ENCODE results near the gene COPS6. TPM values are rescaled to one million over a fixed set of nuclear protein-coding genes. Genes with fewer than 3 reads are reported as not detected.

COPS6 gene
- 87.0 and 120 TPM in 2 replicates for total RNA-seq (ENCODE audit: low replicate concordance)
- long read RNA-seq, transcript COPS6-201 (10 exons, 1,432 nt): major isoform, 105 of 115 reads
- long read RNA-seq, partial matches to known transcripts: 5 of 115 reads
- long read RNA-seq, other reads (novel, unspliced or antisense): 3 of 115 reads

- peak within 1 kb of the TSS; percentile 95 for H3K4me3 Mint-ChIP-seq
- no peaks in the 10 kb centered on the region for H3K9me3 Mint-ChIP-seq
- DNase-seq (ENCODE audit: extremely low spot score, unreplicated experiment): peak; percentile 89
- H3K36me3 Mint-ChIP-seq: peaks cover 12% of the 10 kb centered on the region
- TF ChIP-seq CTCF (conservative IDR thresholded peaks at IDR 0.05): no peak
- H3K27me3 Mint-ChIP-seq: no peaks in the 10 kb centered on the region
- peak within 1 kb of the TSS; percentile 87 for H3K27ac Mint-ChIP-seq
- H3K4me1 Mint-ChIP-seq (ENCODE audit: unreplicated experiment): peaks cover 16% of the 10 kb centered on the region
These were observed at the start of gene COPS6 for GRCh38 chr7:100088621-100089457. TSS of gene COPS6 (plus strand) at chr7:100088969. CDS start at chr7:100088991, 22 bp downstream.

DNA sequence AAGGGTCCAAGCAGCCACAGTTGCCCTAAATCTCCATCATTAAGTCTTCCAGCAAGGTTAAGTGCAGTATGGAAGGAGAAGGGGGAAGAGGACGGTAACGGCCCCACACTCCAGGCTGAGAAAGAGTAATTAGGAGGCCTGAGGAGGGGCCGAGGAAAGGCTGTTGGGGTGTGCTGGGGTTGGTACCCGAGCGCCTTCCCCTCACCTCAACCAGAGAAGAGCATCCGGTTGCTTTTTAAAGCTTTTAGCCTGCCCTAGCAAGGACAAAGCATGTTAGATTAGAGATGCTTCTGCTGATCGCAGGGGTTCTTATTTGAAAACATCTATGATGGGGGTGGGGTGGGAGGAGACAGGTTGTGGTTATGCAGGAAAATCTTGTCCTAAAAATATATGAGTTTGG, 48.2 kb upstream of the COPS6 start:
- Mint-ChIP-seq H3K27ac (peak overlapping the region; percentile 57), H3K4me1 (ENCODE audit: unreplicated experiment) (peaks cover 4% of the 10 kb centered on the region), H3K9me3 (no peaks in the 10 kb centered on the region), H3K27me3 (no peaks in the 10 kb centered on the region), H3K36me3 (peaks cover 30% of the 10 kb centered on the region), H3K4me3 (no peak overlapping the region)
- DNase-seq (ENCODE audit: extremely low spot score, unreplicated experiment): no peak
- no peak for TF ChIP-seq CTCF (conservative IDR thresholded peaks at IDR 0.05)

DNA sequence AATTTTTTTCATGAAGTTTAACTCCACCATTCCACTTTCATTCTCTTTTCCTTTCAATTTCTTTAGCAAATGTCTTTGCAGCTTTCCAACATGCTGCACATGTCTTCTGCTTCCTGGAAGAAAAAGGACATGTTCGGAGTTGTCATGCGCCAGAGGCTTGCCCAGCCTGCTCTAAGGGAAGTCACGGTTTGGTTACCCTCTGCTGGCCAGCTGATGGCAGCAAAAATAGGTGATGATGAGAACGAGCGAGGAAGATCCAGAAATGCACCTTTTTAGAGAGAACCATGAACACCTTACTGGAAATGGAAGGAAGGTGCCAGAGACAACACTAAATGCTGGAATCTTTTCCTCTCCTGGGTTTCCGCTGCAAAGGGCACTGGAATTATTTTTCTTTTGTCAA, 44.1 kb upstream of the COPS6 start:
- peak overlapping the region; percentile 34 for H3K4me3 Mint-ChIP-seq
- peak overlapping the region; percentile 50 for H3K27ac Mint-ChIP-seq

GRCh38 chr7:100048680-100049079, 40.1 kb upstream of the COPS6 start:
- DNase-seq (ENCODE audit: extremely low spot score, unreplicated experiment): no peak
- H3K27ac Mint-ChIP-seq: peak overlapping the region; percentile 95
- no peak for TF ChIP-seq CTCF (conservative IDR thresholded peaks at IDR 0.05)
- peak overlapping the region; percentile 87 for H3K4me3 Mint-ChIP-seq
- peaks cover 9% of the 10 kb centered on the region for H3K4me1 Mint-ChIP-seq (ENCODE audit: unreplicated experiment)
- H3K36me3 Mint-ChIP-seq: peaks cover 6% of the 10 kb centered on the region
- H3K27me3 Mint-ChIP-seq: no peaks in the 10 kb centered on the region
- H3K9me3 Mint-ChIP-seq: no peaks in the 10 kb centered on the region

More for the DNA sequence above, 44.1 kb upstream of the COPS6 start:
- H3K27me3 Mint-ChIP-seq: no peaks in the 10 kb centered on the region
- H3K4me1 Mint-ChIP-seq (ENCODE audit: unreplicated experiment): peaks cover 4% of the 10 kb centered on the region
- no peak for DNase-seq (ENCODE audit: extremely low spot score, unreplicated experiment)
- no peak for TF ChIP-seq CTCF (conservative IDR thresholded peaks at IDR 0.05)
- H3K36me3 Mint-ChIP-seq: peaks cover 10% of the 10 kb centered on the region
- no peaks in the 10 kb centered on the region for H3K9me3 Mint-ChIP-seq

- peak within 1 kb of the TSS; percentile 97 for H3K27ac Mint-ChIP-seq
- peaks cover 9% of the 10 kb centered on the region for H3K4me1 Mint-ChIP-seq (ENCODE audit: unreplicated experiment)
These were observed 39.1 kb upstream of the COPS6 start, which contains the start of gene ZSCAN21 for GRCh38 chr7:100049441-100050291. TSS of gene ZSCAN21 (plus strand) at chr7:100049774. CDS start at chr7:100057007, 7,233 bp downstream.

More at GRCh38 chr7:100049441-100050291, 39.1 kb upstream of the COPS6 start, which contains the start of gene ZSCAN21:
- Mint-ChIP-seq H3K36me3 (peaks cover 5% of the 10 kb centered on the region), H3K9me3 (no peaks in the 10 kb centered on the region), H3K4me3 (peak within 1 kb of the TSS; percentile 94), H3K27me3 (no peaks in the 10 kb centered on the region)
- peak; percentile 24 for TF ChIP-seq CTCF (conservative IDR thresholded peaks at IDR 0.05)
- DNase-seq (ENCODE audit: extremely low spot score, unreplicated experiment): peak; percentile 88

All from type B pancreatic cell (in vitro differentiated cells).